Fibroblast of skin of scalp (primary cell): ENCODE measurements around the gene SPTBN1.

Source experiments
- DNase-seq: peaks from one replicate; pipeline ENCODE4 v3.0.0-alpha.2; 2013

The SPTBN1 gene

GRCh38 chr2:54720563-54720962 is 264.4 kb downstream of the SPTBN1 start:
- DNase-seq = no peak
